CD4-positive, alpha-beta T cell treated with Interleukin-15 for 4 hours (primary cell): ENCODE measurements around the gene CFAP119.
A peak's percentile ranks its signal among the peaks of the same experiment; 100 is the strongest.

Experiments used
- DNase-seq: peaks from one replicate; pipeline ENCODE4 v3.0.0-alpha.2; 2020; ENCODE audit warnings: low spot score

Gene CFAP119

DNA sequence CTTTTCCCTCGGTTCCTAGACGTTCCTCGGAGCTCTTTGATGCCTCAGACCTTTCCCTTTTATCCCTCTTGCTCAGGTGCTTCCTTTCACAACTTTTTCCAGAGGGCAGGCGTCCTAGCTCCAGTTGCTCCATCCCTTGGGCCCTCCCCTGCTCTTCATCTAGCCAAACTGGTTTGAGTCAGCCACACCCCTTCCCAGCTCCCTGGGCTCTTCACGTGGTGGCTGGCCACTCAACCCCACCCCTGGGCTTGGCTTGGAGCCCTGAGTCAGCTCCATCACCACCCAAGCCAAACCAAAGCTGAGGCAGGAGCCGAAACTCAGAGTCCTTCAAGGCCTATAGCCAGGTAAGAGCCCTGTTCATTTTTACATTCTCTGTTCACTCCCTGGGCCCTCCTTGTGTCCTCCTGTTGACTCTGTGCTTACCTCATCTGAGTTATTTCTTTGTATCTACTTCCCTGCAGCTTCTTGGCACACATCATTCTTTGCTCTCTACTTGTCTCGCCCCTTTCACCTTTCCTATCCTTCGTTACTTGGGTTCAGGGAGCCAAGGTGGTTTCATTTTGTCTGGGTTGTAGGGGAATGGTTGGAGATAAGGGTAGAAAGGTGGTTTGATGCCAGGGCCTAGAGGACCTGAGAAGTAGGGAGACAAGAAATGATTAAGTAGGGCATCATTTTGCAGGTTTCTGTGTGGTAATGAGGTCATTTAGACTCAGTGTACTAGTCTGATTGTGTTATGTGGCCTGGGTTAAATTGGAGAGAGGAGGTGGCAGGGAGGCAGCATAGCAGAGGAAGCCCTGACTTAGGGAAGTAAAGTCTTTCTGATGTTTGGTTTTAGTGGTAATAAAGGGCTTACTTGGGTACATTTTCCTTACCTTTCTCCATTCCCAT, 21.3 kb downstream of the CFAP119 start:
- no peak for DNase-seq

DNA sequence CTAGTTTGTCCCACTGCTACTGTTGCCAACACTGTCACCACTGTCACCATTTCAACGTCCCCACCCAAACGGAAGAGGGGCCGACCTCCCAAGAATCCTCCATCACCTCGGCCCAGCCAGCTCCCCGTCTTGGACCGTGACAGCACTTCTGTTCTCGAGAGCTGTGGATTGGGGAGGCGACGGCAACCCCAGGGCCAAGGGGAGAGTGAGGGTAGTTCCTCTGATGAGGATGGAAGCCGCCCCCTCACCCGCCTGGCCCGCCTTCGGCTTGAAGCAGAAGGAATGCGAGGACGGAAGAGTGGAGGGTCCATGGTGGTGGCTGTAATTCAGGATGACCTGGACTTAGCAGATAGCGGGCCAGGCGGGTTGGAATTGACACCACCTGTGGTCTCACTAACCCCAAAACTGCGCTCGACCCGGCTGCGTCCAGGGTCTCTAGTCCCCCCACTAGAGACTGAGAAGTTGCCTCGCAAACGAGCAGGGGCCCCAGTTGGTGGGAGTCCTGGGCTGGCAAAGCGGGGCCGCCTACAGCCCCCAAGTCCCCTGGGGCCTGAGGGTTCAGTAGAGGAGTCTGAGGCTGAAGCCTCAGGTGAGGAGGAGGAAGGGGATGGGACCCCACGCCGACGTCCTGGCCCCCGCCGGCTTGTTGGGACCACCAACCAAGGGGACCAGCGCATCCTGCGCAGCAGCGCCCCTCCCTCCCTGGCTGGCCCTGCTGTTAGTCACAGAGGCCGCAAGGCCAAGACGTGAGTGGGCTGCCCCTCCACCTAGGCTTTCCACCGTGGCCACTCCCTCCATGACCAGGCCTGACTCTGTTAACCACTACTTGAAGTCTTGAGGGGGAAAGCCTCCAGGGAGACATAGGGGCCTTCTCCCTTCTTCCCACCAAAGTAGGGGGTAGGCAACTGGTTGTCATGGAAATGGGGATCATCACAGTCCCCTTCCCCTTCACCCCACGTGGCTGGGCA, 22.6 kb downstream of the CFAP119 start:
- no peak for DNase-seq

- no peak for DNase-seq
These were observed 23.8 kb downstream of the CFAP119 start for GRCh38 chr16:30737794-30738648.

- DNase-seq = no peak
These were observed 24.7 kb downstream of the CFAP119 start for GRCh38 chr16:30736995-30737793.

DNA sequence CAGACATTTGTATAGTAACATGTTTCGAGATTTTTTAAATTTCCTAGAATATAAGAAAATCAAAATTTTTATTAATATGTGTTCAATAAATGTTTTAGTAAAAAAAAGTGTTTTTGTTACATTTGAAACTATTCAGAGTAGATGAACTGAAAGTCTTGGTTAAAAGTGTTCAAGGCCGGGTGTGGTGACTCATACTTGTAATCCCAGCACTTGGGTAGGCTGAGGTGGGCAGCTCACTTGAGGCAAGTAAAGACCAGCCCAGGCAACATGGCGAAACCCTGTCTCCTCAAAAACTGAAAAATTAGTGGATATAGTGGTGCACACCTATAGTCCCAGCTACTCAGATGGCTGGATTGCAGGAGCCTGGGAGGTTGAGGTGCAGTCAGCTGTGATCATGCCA, 30.5 kb downstream of the CFAP119 start:
- no peak for DNase-seq

DNA sequence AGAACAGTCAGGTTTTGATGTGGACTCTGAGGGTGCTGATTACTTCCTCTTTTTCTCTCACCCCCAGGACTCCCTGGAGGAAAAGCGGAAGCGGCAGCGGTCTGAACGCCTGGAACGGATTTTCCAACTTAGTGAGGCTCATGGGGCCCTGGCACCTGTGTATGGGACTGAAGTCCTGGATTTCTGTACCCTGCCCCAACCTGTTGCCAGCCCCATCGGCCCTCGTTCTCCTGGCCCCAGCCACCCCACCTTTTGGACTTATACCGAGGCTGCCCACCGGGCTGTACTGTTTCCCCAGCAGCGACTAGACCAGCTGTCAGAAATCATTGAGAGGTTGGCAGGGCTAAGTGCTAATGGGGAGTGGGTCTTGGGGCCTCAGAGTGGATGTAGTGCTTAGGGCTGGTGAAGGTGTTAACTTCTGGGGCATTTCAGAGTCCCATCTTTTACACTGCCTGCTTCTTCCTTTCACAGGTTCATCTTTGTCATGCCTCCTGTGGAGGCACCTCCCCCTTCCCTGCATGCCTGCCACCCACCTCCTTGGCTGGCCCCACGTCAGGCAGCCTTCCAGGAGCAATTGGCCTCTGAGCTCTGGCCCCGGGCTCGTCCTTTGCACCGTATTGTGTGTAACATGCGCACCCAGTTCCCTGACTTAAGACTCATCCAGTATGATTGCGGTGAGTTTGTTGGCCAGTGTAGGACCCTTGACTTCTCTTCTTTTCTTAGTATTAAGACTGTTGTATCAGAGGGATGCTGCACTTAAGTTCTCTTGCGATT, 32.8 kb downstream of the CFAP119 start:
- DNase-seq = no peak

GRCh38 chr16:30728321-30728720, 33.5 kb downstream of the CFAP119 start:
- no peak for DNase-seq

DNA sequence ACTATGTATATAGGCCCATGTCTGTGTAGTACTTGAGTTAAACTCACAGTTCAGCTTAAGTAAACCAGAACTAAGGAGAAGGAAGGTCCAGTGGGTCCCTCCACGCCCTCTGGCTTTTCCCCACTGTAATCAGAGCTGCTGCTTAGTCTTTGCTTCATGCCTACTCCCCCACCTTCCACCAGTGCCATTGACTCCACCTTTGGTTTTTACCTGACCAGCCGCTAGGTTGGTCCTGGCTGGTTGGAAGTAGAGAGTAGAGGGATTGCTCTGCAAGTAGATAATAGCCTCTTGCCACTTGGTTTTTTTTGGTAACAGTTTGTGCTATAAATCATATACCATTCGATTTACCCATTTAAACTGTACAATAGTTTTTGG, 36.5 kb downstream of the CFAP119 start:
- no peak for DNase-seq

- no peak for DNase-seq
These were observed 37.0 kb downstream of the CFAP119 start for GRCh38 chr16:30724641-30725417.

GRCh38 chr16:30723725-30724355, 38.0 kb downstream of the CFAP119 start:
- no peak for DNase-seq

DNA sequence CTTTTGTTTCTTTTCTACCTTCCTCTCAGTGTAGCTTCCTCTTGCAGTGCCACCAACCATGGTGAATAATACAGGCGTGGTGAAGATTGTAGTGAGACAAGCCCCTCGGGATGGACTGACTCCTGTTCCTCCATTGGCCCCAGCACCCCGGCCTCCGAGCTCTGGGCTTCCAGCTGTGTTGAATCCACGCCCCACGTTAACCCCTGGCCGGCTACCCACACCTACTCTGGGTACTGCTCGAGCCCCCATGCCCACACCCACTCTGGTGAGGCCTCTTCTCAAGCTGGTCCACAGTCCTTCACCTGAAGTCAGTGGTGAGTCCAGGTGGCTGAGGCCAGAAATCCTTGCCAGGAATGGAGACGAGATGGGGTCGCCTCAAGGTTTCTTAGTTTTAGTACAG, 38.9 kb downstream of the CFAP119 start:
- DNase-seq = no peak

GRCh38 chr16:30722443-30722842, 39.4 kb downstream of the CFAP119 start:
- DNase-seq = no peak

DNA sequence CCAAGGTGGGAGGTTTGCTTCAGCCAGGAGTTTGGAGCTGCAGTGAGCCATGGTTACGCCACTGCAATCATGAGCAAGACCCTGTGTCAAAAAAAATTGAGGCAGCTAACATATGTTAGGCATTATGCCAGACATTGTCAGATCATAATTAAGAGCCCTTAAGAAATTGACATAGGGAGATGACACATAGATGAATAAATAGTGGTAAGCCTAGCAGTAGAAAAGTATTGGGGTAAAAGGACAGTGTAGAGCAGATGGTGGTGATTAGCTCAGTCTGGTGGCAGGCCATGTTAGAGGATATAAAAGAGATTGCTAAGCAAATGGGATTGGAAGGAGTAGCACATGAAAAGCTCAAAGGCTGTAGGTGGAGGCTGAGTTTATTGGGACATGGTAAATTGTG, 40.3 kb downstream of the CFAP119 start:
- DNase-seq = no peak

DNA sequence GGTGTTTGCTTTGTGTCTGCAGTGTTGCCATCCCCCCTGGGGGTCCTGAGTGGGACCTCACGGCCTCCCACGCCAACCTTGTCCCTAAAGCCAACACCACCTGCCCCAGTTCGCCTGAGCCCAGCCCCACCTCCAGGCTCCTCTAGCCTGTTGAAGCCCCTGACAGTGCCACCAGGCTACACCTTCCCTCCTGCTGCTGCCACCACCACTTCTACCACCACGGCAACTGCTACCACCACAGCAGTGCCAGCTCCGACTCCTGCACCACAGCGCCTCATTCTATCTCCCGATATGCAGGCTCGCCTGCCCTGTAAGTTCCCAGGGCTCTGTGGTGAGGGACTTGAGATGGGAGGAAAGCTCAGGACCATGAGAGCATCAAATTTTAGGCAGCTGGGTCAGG, 40.7 kb downstream of the CFAP119 start:
- DNase-seq = no peak

DNA sequence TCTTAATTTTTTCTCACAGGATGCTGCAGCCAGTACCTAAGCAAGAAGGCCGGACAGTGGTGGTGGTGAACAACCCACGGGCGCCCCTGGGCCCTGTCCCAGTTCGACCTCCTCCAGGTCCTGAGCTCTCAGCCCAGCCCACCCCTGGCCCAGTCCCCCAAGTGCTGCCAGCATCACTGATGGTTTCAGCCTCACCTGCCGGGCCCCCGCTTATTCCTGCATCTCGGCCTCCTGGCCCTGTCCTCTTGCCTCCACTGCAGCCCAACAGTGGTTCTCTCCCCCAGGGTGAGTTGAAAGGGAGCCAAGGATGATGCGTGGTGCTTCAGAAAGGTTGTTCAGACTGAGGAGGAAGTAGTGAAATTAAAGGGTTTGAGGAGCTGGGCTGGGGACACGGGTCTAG, 41.2 kb downstream of the CFAP119 start:
- no peak for DNase-seq

GRCh38 chr16:30720086-30720485, 41.8 kb downstream of the CFAP119 start:
- DNase-seq = no peak

DNA sequence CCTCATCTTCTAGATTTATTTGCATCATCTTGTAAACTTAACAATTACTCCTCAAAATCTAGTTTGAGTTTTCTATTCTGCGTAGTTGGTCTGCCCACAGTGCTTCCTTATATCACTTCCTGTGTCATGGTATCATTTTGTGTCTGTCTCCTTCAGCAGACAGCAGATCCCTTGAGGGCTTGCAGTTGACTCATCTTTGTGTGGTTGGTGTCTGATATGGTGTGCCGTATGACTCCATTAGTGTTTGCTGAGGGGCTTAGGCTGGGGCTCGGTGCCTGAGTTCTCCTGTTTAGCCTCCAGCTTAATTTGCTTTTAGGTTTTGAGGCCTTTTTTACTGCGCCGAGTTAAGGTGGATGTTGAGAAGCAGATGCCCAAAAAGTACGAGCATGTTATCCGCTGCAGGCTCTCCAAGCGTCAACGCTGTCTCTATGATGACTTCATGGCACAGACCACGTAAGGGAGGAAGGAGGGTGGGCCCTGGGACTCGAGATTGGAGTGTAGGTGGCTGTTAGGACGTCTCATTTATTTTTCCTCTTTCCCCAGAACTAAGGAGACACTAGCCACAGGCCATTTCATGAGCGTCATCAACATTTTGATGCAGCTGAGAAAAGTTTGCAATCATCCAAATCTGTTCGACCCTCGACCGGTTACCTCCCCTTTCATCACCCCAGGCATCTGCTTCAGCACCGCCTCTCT, 46.0 kb downstream of the CFAP119 start:
- DNase-seq = peak; percentile 70

GRCh38 chr16:30711712-30712111, 50.1 kb downstream of the CFAP119 start:
- DNase-seq = no peak
